GM19193 (cell line): Measurements from ENCODE around the gene TUBA1C.

Experiments used
- POLR2A ChIP-seq: IDR thresholded peaks from 4 replicates; pipeline ENCODE4 v1.6.1; 2011; ENCODE audit not compliant: insufficient read depth, insufficient read length; ENCODE audit errors: extremely low read depth

TUBA1C gene

GRCh38 chr12:49273726-49274395, 9.0 kb downstream of the TUBA1C start:
- peak; percentile 45 for TF ChIP-seq POLR2A

- no peak for TF ChIP-seq POLR2A
These were observed 9.7 kb downstream of the TUBA1C start for GRCh38 chr12:49274396-49275069.

GRCh38 chr12:49276304-49277290, 11.7 kb downstream of the TUBA1C start:
- TF ChIP-seq POLR2A = no peak

GRCh38 chr12:49277466-49277865, 12.6 kb downstream of the TUBA1C start:
- TF ChIP-seq POLR2A = no peak

GRCh38 chr12:49279706-49280159, 14.9 kb downstream of the TUBA1C start:
- TF ChIP-seq POLR2A = no peak

GRCh38 chr12:49282302-49282701, 17.4 kb downstream of the TUBA1C start:
- TF ChIP-seq POLR2A = no peak

GRCh38 chr12:49283541-49284429, 18.9 kb downstream of the TUBA1C start:
- TF ChIP-seq POLR2A = no peak

- TF ChIP-seq POLR2A = no peak
These were observed 19.8 kb downstream of the TUBA1C start for GRCh38 chr12:49284672-49285071.

GRCh38 chr12:49287876-49288275, 23.0 kb downstream of the TUBA1C start:
- no peak for TF ChIP-seq POLR2A

GRCh38 chr12:49288412-49288853, 23.6 kb downstream of the TUBA1C start:
- no peak for TF ChIP-seq POLR2A

GRCh38 chr12:49288922-49289555, 24.2 kb downstream of the TUBA1C start:
- no peak for TF ChIP-seq POLR2A

GRCh38 chr12:49292729-49293055, 27.8 kb downstream of the TUBA1C start:
- TF ChIP-seq POLR2A = no peak

- TF ChIP-seq POLR2A = no peak
These were observed 28.4 kb downstream of the TUBA1C start for GRCh38 chr12:49293056-49293956.

GRCh38 chr12:49294086-49294803, 29.4 kb downstream of the TUBA1C start:
- TF ChIP-seq POLR2A = no peak
